Adipocyte (in vitro differentiated cells): ENCODE results near the gene MED27.

Experiments used
- DNase-seq: peaks from one replicate; pipeline ENCODE4 v3.0.0-alpha.2; 2015; ENCODE audit warnings: low read depth
- H3K27me3 ChIP-seq: replicated peaks from 2 replicates; pipeline ENCODE4 v1.7.0; 2013; ENCODE audit warnings: mild to moderate bottlenecking, low read length, moderate library complexity; ENCODE audit not compliant: control insufficient read depth, insufficient read depth
- H3K36me3 ChIP-seq: 2 replicates; pipeline ENCODE4 v1.7.0; 2013; ENCODE audit warnings: low read length, mild to moderate bottlenecking, moderate library complexity; ENCODE audit not compliant: control insufficient read depth, insufficient read depth, severe bottlenecking
- H3K4me1 ChIP-seq: 2 replicates; pipeline ENCODE4 v1.7.0; 2013; ENCODE audit warnings: mild to moderate bottlenecking, low read length, moderate library complexity; ENCODE audit not compliant: control insufficient read depth, insufficient read depth
- H3K4me3 ChIP-seq: 2 replicates; pipeline ENCODE4 v1.7.0; 2013; ENCODE audit warnings: mild to moderate bottlenecking, low read length, moderate library complexity
- H3K9ac ChIP-seq: 2 replicates; pipeline ENCODE4 v1.7.0; 2013; ENCODE audit warnings: mild to moderate bottlenecking, low read length, moderate library complexity
- H3K9me3 ChIP-seq: 2 replicates; pipeline ENCODE4 v1.7.0; 2013; ENCODE audit warnings: mild to moderate bottlenecking, low read length, moderate library complexity; ENCODE audit not compliant: control insufficient read depth

MED27 gene

GRCh38 chr9:131873335-131873734 lies 206.3 kb downstream of the MED27 start:
- Histone ChIP-seq H3K4me1 (peaks cover 11% of the 10 kb centered on the region), H3K27me3 (no peaks in the 10 kb centered on the region), H3K36me3 (no peaks in the 10 kb centered on the region), H3K9me3 (no peaks in the 10 kb centered on the region), H3K9ac (no peak overlapping the region), H3K4me3 (no peak overlapping the region)
- no peak for DNase-seq

- no peak for DNase-seq
- H3K27me3 ChIP-seq = no peaks in the 10 kb centered on the region
- H3K4me1 ChIP-seq = peaks cover 11% of the 10 kb centered on the region
- no peak overlapping the region for H3K4me3 ChIP-seq
- H3K36me3 ChIP-seq = no peaks in the 10 kb centered on the region
- H3K9ac ChIP-seq = no peak overlapping the region
- H3K9me3 ChIP-seq = no peaks in the 10 kb centered on the region
Observed at GRCh38 chr9:131872702-131873101, 207.0 kb downstream of the MED27 start.

DNA sequence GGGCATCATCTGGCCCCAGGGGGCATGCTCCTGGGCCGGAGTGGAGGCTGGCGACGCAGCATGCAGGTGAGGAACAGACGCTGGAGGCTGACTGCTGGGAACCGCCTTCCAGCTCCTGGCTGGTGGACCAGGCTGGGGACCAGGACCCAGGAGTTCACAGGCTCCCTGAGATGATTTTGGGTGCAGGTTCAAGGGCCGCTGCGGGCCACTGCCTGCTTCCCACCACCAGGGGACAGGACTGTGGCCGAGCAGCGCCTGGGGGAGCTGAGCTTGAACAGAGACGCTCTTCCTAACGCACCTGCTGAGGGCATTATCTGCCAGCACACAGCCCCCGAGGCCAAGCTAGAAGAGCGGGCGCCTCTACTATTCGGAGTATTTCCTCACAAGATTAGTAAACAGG lies 207.7 kb downstream of the MED27 start:
- no peak overlapping the region for H3K9ac ChIP-seq
- no peaks in the 10 kb centered on the region for H3K27me3 ChIP-seq
- no peak overlapping the region for H3K4me3 ChIP-seq
- no peaks in the 10 kb centered on the region for H3K9me3 ChIP-seq
- H3K4me1 ChIP-seq = peaks cover 11% of the 10 kb centered on the region
- DNase-seq = no peak
- H3K36me3 ChIP-seq = no peaks in the 10 kb centered on the region

- no peaks in the 10 kb centered on the region for H3K27me3 ChIP-seq
- DNase-seq = no peak
Observed at GRCh38 chr9:131870156-131870555, 209.5 kb downstream of the MED27 start.

DNA sequence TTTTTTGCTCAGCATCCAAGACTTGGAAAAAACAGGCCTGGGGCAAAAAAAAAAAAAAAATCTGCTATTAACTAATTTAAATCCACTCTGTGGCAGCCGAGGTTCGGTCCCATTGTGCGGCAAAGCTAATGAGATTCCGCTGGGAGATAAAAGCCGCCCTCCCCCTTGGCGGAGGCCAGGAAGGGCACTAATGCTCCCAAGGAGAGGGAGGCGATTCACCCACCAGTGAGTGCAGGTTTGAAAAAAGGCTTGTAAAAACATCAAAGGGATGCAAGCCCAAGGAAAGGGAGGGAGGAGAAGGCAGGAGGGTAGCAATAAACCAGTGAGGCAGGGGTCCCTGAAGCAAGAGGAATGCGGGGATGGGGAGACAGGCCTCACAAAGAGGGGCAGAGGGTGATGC lies 210.3 kb downstream of the MED27 start:
- no peaks in the 10 kb centered on the region for H3K36me3 ChIP-seq
- no peaks in the 10 kb centered on the region for H3K9me3 ChIP-seq
- H3K4me1 ChIP-seq = peaks cover 11% of the 10 kb centered on the region
- DNase-seq = no peak
- no peak overlapping the region for H3K4me3 ChIP-seq
- no peaks in the 10 kb centered on the region for H3K27me3 ChIP-seq
- H3K9ac ChIP-seq = no peak overlapping the region

More at GRCh38 chr9:131870156-131870555, 209.5 kb downstream of the MED27 start:
- H3K4me1 ChIP-seq = peaks cover 11% of the 10 kb centered on the region
- no peaks in the 10 kb centered on the region for H3K36me3 ChIP-seq
- H3K9me3 ChIP-seq = no peaks in the 10 kb centered on the region
- no peak overlapping the region for H3K9ac ChIP-seq
- H3K4me3 ChIP-seq = no peak overlapping the region

GRCh38 chr9:131868766-131869165 lies 210.9 kb downstream of the MED27 start:
- Histone ChIP-seq H3K27me3 (no peaks in the 10 kb centered on the region), H3K9me3 (no peaks in the 10 kb centered on the region), H3K36me3 (no peaks in the 10 kb centered on the region), H3K4me3 (no peak overlapping the region), H3K9ac (no peak overlapping the region), H3K4me1 (peaks cover 11% of the 10 kb centered on the region)
- peak; percentile 73 for DNase-seq

DNA sequence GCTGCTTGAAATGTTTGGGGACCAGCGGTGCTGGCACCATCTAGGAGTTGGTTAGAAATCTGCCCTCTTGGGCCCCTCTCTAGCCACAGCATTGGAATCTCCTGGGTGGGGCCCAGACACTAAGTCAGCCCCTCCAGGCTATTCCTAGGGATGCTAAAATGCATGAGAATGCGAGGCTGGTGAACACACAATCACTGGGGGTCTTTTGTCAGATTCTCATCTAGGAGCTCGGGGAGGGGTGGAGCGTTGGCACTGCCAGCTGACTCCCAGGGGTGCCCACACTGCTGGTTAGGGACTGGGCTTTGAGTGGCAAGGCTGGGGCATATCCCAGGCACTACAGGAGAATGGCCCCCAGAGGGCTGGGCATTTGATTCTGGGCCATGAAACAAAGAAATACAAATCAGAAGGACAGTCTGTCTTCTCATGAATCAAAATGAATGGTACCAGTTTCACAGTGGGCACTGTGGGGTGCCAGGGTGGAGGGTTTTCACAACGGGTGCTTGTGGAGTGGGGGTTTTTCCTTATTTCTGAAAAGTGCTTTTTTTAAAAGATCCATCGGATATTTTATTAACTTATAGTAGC lies 212.0 kb downstream of the MED27 start:
- no peaks in the 10 kb centered on the region for H3K27me3 ChIP-seq
- no peak overlapping the region for H3K9ac ChIP-seq
- DNase-seq = no peak
- H3K9me3 ChIP-seq = no peaks in the 10 kb centered on the region
- peaks cover 11% of the 10 kb centered on the region for H3K4me1 ChIP-seq
- H3K4me3 ChIP-seq = no peak overlapping the region
- H3K36me3 ChIP-seq = peaks cover 3% of the 10 kb centered on the region

- Histone ChIP-seq H3K9ac (no peak overlapping the region), H3K27me3 (no peaks in the 10 kb centered on the region), H3K4me1 (peaks cover 11% of the 10 kb centered on the region), H3K4me3 (no peak overlapping the region), H3K9me3 (no peaks in the 10 kb centered on the region), H3K36me3 (peaks cover 24% of the 10 kb centered on the region)
- no peak for DNase-seq
Observed at GRCh38 chr9:131865446-131866195, 214.0 kb downstream of the MED27 start.

- no peaks in the 10 kb centered on the region for H3K27me3 ChIP-seq
- H3K9ac ChIP-seq = no peak overlapping the region
- peaks cover 11% of the 10 kb centered on the region for H3K4me1 ChIP-seq
- H3K4me3 ChIP-seq = no peak overlapping the region
- no peak for DNase-seq
- no peaks in the 10 kb centered on the region for H3K9me3 ChIP-seq
- peaks cover 32% of the 10 kb centered on the region for H3K36me3 ChIP-seq
Observed at GRCh38 chr9:131864531-131864930, 215.1 kb downstream of the MED27 start.

GRCh38 chr9:131863306-131863896 lies 216.3 kb downstream of the MED27 start:
- DNase-seq = no peak
- Histone ChIP-seq H3K36me3 (peaks cover 32% of the 10 kb centered on the region), H3K27me3 (no peaks in the 10 kb centered on the region), H3K9me3 (no peaks in the 10 kb centered on the region), H3K4me1 (no peaks in the 10 kb centered on the region), H3K9ac (no peak overlapping the region), H3K4me3 (no peak overlapping the region)

DNA sequence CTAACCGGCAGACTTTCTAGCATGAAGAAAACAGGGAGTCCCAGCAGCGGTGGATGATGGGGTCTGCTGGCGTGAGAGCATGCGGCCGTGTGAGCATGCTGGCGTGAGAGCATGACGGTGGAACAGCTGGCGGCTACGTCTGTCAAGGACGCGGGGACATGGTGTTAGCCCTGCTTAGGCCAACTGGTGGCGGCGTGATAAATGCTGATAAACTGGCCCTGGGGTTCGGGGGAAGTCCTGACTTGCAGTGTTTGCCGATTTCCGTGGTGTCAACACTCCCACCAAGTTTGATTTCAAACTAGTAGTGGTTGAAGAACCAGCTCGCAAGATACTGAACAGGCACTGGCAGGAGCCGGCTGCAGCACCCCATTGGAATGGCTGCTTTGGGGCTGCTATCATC lies 217.4 kb downstream of the MED27 start:
- H3K4me3 ChIP-seq = no peak overlapping the region
- peaks cover 32% of the 10 kb centered on the region for H3K36me3 ChIP-seq
- DNase-seq = no peak
- no peaks in the 10 kb centered on the region for H3K4me1 ChIP-seq
- H3K27me3 ChIP-seq = no peaks in the 10 kb centered on the region
- H3K9ac ChIP-seq = no peak overlapping the region
- no peaks in the 10 kb centered on the region for H3K9me3 ChIP-seq
